AG04450 (cell line): ENCODE measurements around the gene DHRS13. TPM values are rescaled to one million over a fixed set of nuclear protein-coding genes. Genes with fewer than 3 reads are reported as not detected.

ENCODE experiments used
- CTCF ChIA-PET: fragments of 300-600, 350-600 bp; formaldehyde crosslinking; extraction: SDS; loops from one replicate; lab custom pipeline; 2022; ENCODE audit warnings: antibody characterized with exemption, inconsistent platforms; lab: Charles Lee
- POLR2A ChIA-PET: fragments of 350-600 bp; formaldehyde crosslinking; extraction: SDS; loops from one replicate; lab custom pipeline; 2021; ENCODE audit warnings: antibody characterized with exemption, inconsistent platforms; lab: Yijun Ruan, JAX
- DNase-seq: peaks from one replicate; pipeline ENCODE4 v3.0.0-alpha.2; 2011; ENCODE audit warnings: low read depth, low spot score
- H3K27ac ChIP-seq: one replicate; pipeline ENCODE4 v1.5.1; 2012; ENCODE audit warnings: low read depth, low read length, control low read depth
- H3K27me3 ChIP-seq: one replicate; pipeline ENCODE4 v1.6.0; 2012; ENCODE audit warnings: low read length; ENCODE audit not compliant: control insufficient read depth, insufficient read depth
- H3K4me3 ChIP-seq: 2 replicates; pipeline ENCODE4 v1.5.1; 2011; ENCODE audit warnings: mild to moderate bottlenecking, low read depth, low read length, control low read depth
- H3K9me3 ChIP-seq: 2 replicates; pipeline ENCODE4 v1.5.1; 2012; ENCODE audit warnings: low read length; ENCODE audit not compliant: control insufficient read depth, insufficient read depth
- CTCF ChIP-seq: IDR thresholded peaks from 2 replicates; pipeline ENCODE4 v1.5.1; 2011; ENCODE audit warnings: low read depth, low read length, control low read depth, inconsistent platforms
- polyA plus RNA-seq: library from polyadenylated mRNA; depleted of rRNA; stranded (reverse); fragments of >200 nt; gene quantifications from 2 replicates; pipeline ENCODE4 v1.2.3, GENCODE V29; 2011

DHRS13 gene
- polyA plus RNA-seq, 1 experiment = 2.9 TPM

GRCh38 chr17:28947639-28948038, 44.8 kb upstream of the DHRS13 start:
- Histone ChIP-seq H3K27me3 (no peaks in the 10 kb centered on the region), H3K27ac (no peak overlapping the region), H3K4me3 (peak overlapping the region; percentile 30; the same call in 1 of the 2 replicates), H3K9me3 (peaks cover 3% of the 10 kb centered on the region; the same call in 1 of the 2 replicates)
- CTCF ChIA-PET = interaction anchor here (1.4 kb wide), 1 partner anchor 184 kb away, joined by 4 read pairs; no protein-coding TSS in a partner anchor
- no peak for TF ChIP-seq CTCF
- POLR2A ChIA-PET = no interaction called here
- no peak for DNase-seq

GRCh38 chr17:28946239-28946638, 43.4 kb upstream of the DHRS13 start:
- Histone ChIP-seq H3K27ac (no peak overlapping the region), H3K9me3 (peaks cover 3% of the 10 kb centered on the region; the same call in 1 of the 2 replicates), H3K4me3 (no peak overlapping the region), H3K27me3 (no peaks in the 10 kb centered on the region)
- ChIA-PET POLR2A (no interaction called here), CTCF (interaction anchor here (1.9 to 2.1 kb wide), 2 partner anchors 183 to 219 kb away, joined by 12 to 13 read pairs; no protein-coding TSS in a partner anchor)
- no peak for TF ChIP-seq CTCF
- DNase-seq = no peak

- ChIA-PET POLR2A (interaction anchor here (0.7 kb wide), 1 partner anchor 48 kb away, joined by 3 read pairs; no protein-coding TSS in a partner anchor), CTCF (interaction anchor here (1.0 to 2.1 kb wide), 3 partner anchors 181 to 218 kb away, joined by 3 to 13 read pairs (median 12); no protein-coding TSS in a partner anchor)
- no peak for DNase-seq
- Histone ChIP-seq H3K9me3 (peaks cover 3% of the 10 kb centered on the region; the same call in 1 of the 2 replicates), H3K27me3 (no peaks in the 10 kb centered on the region), H3K27ac (peak overlapping the region; percentile 31), H3K4me3 (no peak overlapping the region; the same call in 1 of the 2 replicates)
- TF ChIP-seq CTCF = no peak
Measured at GRCh38 chr17:28944862-28945741, 42.2 kb upstream of the DHRS13 start.

- Histone ChIP-seq H3K27me3 (no peaks in the 10 kb centered on the region), H3K9me3 (no peaks in the 10 kb centered on the region; the same call in 1 of the 2 replicates), H3K4me3 (no peak overlapping the region), H3K27ac (no peak overlapping the region)
- no peak for TF ChIP-seq CTCF
- POLR2A ChIA-PET = no interaction called here
- no peak for DNase-seq
- CTCF ChIA-PET = interaction anchor here (1.9 kb wide), 1 partner anchor 181 kb away, joined by 12 read pairs; no protein-coding TSS in a partner anchor
Measured at GRCh38 chr17:28944343-28944742, 41.5 kb upstream of the DHRS13 start.
